ENCODE results near the gene MYLK.

MYLK gene

DNA sequence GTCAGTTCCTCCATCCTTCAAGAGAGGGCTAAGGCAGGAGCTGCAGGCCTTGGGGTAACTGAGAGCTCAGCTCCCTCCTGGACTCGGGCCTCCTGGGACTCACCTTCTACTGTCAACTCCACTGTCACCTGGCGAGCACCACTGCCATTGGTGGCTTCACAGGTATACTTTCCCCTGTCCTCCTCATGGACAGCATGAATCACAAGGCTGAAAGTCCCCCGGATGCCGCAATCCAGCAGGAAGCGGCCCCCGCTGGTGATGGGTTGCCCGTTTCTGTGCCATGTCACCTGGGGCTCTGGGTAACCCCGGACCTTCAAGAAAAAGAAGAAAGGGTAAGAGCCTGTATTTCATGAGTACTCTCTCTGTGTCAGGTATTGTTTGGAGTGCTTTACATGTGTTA is 131.9 kb downstream of the MYLK start:
- Histone ChIP-seq H4K20me1 (ENCODE audit: insufficient read depth, low read length, poor library complexity, severe bottlenecking) (no peaks in the 10 kb centered on the region), H3K4me1 (ENCODE audit: insufficient read depth, low read length, poor library complexity, severe bottlenecking) (peaks cover 27% of the 10 kb centered on the region), H3K79me2 (ENCODE audit: insufficient read depth, low read length) (no peaks in the 10 kb centered on the region), H3K9me3 (ENCODE audit: insufficient read depth, low read depth, low read length) (no peaks in the 10 kb centered on the region), H3F3A (ENCODE audit: low read depth) (no peaks in the 10 kb centered on the region), H3K4me2 (ENCODE audit: low read depth, low read length, poor library complexity, severe bottlenecking) (no peak overlapping the region), H3K36me3 (ENCODE audit: insufficient read depth, low read length) (no peaks in the 10 kb centered on the region), H3K4me3 (ENCODE audit: low read length, poor library complexity, severe bottlenecking) (no peak overlapping the region), H3K27me3 (ENCODE audit: insufficient read depth, low read length, poor library complexity, severe bottlenecking) (no peaks in the 10 kb centered on the region), H3K9me2 (replicated peaks; ENCODE audit: low read depth, low read length) (no peaks in the 10 kb centered on the region), H3K9ac (ENCODE audit: low read depth, low read length, poor library complexity, severe bottlenecking) (no peak overlapping the region), H2AFZ (ENCODE audit: low read length) (no peak overlapping the region)
- TF ChIP-seq EZH2phosphoT487 (IDR thresholded peaks at IDR 0.05; ENCODE audit: borderline replicate concordance), result no peak
- TF ChIP-seq, protein P1, sequence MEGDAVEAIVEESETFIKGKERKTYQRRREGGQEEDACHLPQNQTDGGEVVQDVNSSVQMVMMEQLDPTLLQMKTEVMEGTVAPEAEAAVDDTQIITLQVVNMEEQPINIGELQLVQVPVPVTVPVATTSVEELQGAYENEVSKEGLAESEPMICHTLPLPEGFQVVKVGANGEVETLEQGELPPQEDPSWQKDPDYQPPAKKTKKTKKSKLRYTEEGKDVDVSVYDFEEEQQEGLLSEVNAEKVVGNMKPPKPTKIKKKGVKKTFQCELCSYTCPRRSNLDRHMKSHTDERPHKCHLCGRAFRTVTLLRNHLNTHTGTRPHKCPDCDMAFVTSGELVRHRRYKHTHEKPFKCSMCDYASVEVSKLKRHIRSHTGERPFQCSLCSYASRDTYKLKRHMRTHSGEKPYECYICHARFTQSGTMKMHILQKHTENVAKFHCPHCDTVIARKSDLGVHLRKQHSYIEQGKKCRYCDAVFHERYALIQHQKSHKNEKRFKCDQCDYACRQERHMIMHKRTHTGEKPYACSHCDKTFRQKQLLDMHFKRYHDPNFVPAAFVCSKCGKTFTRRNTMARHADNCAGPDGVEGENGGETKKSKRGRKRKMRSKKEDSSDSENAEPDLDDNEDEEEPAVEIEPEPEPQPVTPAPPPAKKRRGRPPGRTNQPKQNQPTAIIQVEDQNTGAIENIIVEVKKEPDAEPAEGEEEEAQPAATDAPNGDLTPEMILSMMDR (conservative IDR thresholded peaks at IDR 0.05; ENCODE audit: low read length), result no peak

DNA sequence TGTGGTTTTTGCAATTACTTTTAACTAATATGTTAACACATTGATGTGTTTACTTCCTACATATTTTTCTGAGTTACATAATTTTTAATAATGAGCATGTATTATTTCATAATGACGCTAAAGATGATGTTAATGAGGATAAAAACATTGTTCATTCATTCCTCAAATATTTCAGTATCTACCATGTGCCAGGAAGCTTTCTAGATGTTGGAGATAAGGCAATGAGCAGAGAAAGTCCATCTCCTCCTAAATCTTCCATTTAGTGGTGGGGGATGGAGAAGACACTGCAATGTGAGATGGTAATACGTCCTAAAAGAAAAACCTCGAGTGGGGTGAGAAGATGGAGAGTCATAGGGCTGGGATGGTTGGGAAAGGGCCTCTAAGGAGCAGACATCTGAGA is 132.7 kb downstream of the MYLK start:
- H3K27me3 ChIP-seq (ENCODE audit: insufficient read depth, low read length, poor library complexity, severe bottlenecking), result no peaks in the 10 kb centered on the region
- no peak overlapping the region for H3K4me2 ChIP-seq (ENCODE audit: low read depth, low read length, poor library complexity, severe bottlenecking)
- no peaks in the 10 kb centered on the region for H3K36me3 ChIP-seq (ENCODE audit: insufficient read depth, low read length)
- no peak for TF ChIP-seq EZH2phosphoT487 (IDR thresholded peaks at IDR 0.05; ENCODE audit: borderline replicate concordance)
- TF ChIP-seq, protein P1 (conservative IDR thresholded peaks at IDR 0.05; ENCODE audit: low read length), result no peak
- H3F3A ChIP-seq (ENCODE audit: low read depth), result no peaks in the 10 kb centered on the region
- H3K4me1 ChIP-seq (ENCODE audit: insufficient read depth, low read length, poor library complexity, severe bottlenecking), result peaks cover 19% of the 10 kb centered on the region
- H4K20me1 ChIP-seq (ENCODE audit: insufficient read depth, low read length, poor library complexity, severe bottlenecking), result no peaks in the 10 kb centered on the region
- no peaks in the 10 kb centered on the region for H3K79me2 ChIP-seq (ENCODE audit: insufficient read depth, low read length)
- no peaks in the 10 kb centered on the region for H3K9me3 ChIP-seq (ENCODE audit: insufficient read depth, low read depth, low read length)
- H3K4me3 ChIP-seq (ENCODE audit: low read length, poor library complexity, severe bottlenecking), result no peak overlapping the region
- no peak overlapping the region for H3K9ac ChIP-seq (ENCODE audit: low read depth, low read length, poor library complexity, severe bottlenecking)
- H2AFZ ChIP-seq (ENCODE audit: low read length), result no peak overlapping the region
- H3K9me2 ChIP-seq (replicated peaks; ENCODE audit: low read depth, low read length), result no peaks in the 10 kb centered on the region

DNA sequence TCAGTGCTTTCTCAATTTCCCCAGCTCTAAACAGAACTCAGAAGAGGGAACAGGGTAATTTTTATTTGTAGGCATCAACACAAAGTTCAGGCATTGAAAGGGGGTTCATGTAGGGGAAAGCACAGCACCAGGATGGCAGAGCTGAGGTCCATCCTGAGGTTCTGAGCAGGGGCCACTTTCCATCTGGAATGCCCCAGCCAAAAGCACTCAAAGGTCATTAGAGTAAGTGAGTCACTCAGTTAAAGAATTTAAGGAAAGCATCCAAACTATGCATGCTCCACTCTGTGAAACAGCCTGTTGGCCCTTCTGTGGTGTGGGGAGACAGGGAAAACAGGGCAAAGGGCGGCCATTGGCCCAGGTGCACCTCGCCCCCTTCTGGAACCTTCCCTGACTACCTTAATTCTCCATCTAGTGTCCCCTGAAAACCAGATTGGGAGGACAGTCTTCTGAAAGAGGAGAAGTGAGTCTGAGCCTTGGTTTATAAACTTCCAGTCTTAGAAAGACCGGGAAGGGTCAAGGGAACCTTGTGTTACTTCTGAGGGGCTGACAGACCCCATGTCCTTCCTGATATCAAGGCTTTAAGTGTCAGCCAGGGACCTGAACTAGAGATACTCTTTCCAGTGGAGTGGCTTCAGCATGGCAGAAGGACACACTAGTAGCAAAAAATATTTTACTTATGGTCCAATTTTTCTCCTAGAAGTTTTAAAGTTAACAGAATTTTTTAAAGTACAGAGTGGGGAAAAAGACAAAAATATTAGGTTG is 133.3 kb downstream of the MYLK start:
- Histone ChIP-seq H3K36me3 (ENCODE audit: insufficient read depth, low read length) (no peaks in the 10 kb centered on the region), H3K4me3 (ENCODE audit: low read length, poor library complexity, severe bottlenecking) (no peak overlapping the region), H2AFZ (ENCODE audit: low read length) (no peak overlapping the region), H3K79me2 (ENCODE audit: insufficient read depth, low read length) (no peaks in the 10 kb centered on the region), H3K9ac (ENCODE audit: low read depth, low read length, poor library complexity, severe bottlenecking) (no peak overlapping the region), H3F3A (ENCODE audit: low read depth) (no peaks in the 10 kb centered on the region), H3K4me1 (ENCODE audit: insufficient read depth, low read length, poor library complexity, severe bottlenecking) (peaks cover 13% of the 10 kb centered on the region), H3K9me3 (ENCODE audit: insufficient read depth, low read depth, low read length) (no peaks in the 10 kb centered on the region), H3K4me2 (ENCODE audit: low read depth, low read length, poor library complexity, severe bottlenecking) (peak overlapping the region; percentile 15), H3K27me3 (ENCODE audit: insufficient read depth, low read length, poor library complexity, severe bottlenecking) (no peaks in the 10 kb centered on the region), H3K9me2 (replicated peaks; ENCODE audit: low read depth, low read length) (no peaks in the 10 kb centered on the region), H4K20me1 (ENCODE audit: insufficient read depth, low read length, poor library complexity, severe bottlenecking) (no peaks in the 10 kb centered on the region)
- no peak for TF ChIP-seq EZH2phosphoT487 (IDR thresholded peaks at IDR 0.05; ENCODE audit: borderline replicate concordance)
- TF ChIP-seq, protein P1 (conservative IDR thresholded peaks at IDR 0.05; ENCODE audit: low read length), result no peak

Data from Loucy (cell line).